ENCODE data around the gene KLC3. TPM values are rescaled to one million over a fixed set of nuclear protein-coding genes. Genes with fewer than 3 reads are reported as not detected.

Gene KLC3
- total RNA-seq, 1 experiment from 2014 or later: 4.8 TPM

GRCh38 chr19:45305421-45305820, 35.1 kb upstream of the KLC3 start:
- Histone ChIP-seq H3K27ac (ENCODE audit: insufficient read length, low read depth, low read length) (no peak overlapping the region), H2AK5ac (ENCODE audit: insufficient read length, low read length) (no peak overlapping the region), H3K4me2 (ENCODE audit: insufficient read depth, insufficient read length, low read length) (no peak overlapping the region), H3K9me3 (ENCODE audit: control insufficient read depth, low read depth, low read length) (no peaks in the 10 kb centered on the region), H2BK20ac (ENCODE audit: low read depth, low read length, poor library complexity, severe bottlenecking) (no peak overlapping the region), H2BK120ac (ENCODE audit: low read depth, low read length, poor library complexity, severe bottlenecking) (no peak overlapping the region), H3K56ac (ENCODE audit: insufficient read length, low read depth, low read length) (no peak overlapping the region), H3T11ph (ENCODE audit: low read length) (no peak overlapping the region), H4K91ac (ENCODE audit: insufficient read length, low read depth, low read length) (no peak overlapping the region), H3K79me2 (ENCODE audit: insufficient read depth, low read length) (no peaks in the 10 kb centered on the region), H3K4ac (ENCODE audit: low read depth, low read length) (no peak overlapping the region), H2AFZ (ENCODE audit: low read length) (no peak overlapping the region), H3K14ac (ENCODE audit: insufficient read depth, low read length) (no peak overlapping the region), H4K5ac (ENCODE audit: insufficient read length, low read depth, low read length) (no peak overlapping the region), H2BK15ac (ENCODE audit: low read depth, low read length) (no peak overlapping the region), H3K79me1 (ENCODE audit: insufficient read depth, low read depth, low read length, poor library complexity, severe bottlenecking) (no peaks in the 10 kb centered on the region), H3K27me3 (ENCODE audit: insufficient read depth, low read length) (no peaks in the 10 kb centered on the region; the same call in 1 of the 2 replicates), H4K20me1 (ENCODE audit: control insufficient read depth, insufficient read depth, insufficient read length) (no peaks in the 10 kb centered on the region), H2BK12ac (ENCODE audit: insufficient read length, low read depth, low read length) (no peak overlapping the region), H3K18ac (ENCODE audit: insufficient read length, low read depth, low read length) (no peak overlapping the region), H3K23ac (ENCODE audit: insufficient read length, low read depth, low read length) (no peak overlapping the region), H3K9ac (ENCODE audit: extremely low read depth, insufficient read length, low read length) (no peak overlapping the region), H2BK5ac (ENCODE audit: insufficient read length, low read length) (no peak overlapping the region), H4K8ac (replicated peaks; ENCODE audit: insufficient read length, low read depth, low read length) (no peak overlapping the region), H3K23me2 (ENCODE audit: insufficient read length, low read depth, low read length, poor library complexity, severe bottlenecking) (no peaks in the 10 kb centered on the region), H3K4me1 (ENCODE audit: insufficient read depth, low read length) (no peaks in the 10 kb centered on the region; the same call in 1 of the 2 replicates)
- Mint-ChIP-seq H3K27ac (no peak overlapping the region), H3K9me3 (peaks cover 3 to 9% of the 10 kb centered on the region in 2 experiments; a peak in 2 of 5 replicates), H3K4me1 (peaks cover 15 to 21% of the 10 kb centered on the region in 2 experiments), H3K27me3 (ENCODE audit: low read depth) (peaks cover 42% of the 10 kb centered on the region), H3K4me3 (no peak overlapping the region), H3K36me3 (ENCODE audit: insufficient read depth in 1 of 3, low read depth in 3 of 3) (peaks cover under 1 to 6% (median under 1%) of the 10 kb centered on the region in 3 experiments; a peak in 5 of 7 replicates)
- DNase-seq: peak; percentile 68
- TF ChIP-seq, protein P1, sequence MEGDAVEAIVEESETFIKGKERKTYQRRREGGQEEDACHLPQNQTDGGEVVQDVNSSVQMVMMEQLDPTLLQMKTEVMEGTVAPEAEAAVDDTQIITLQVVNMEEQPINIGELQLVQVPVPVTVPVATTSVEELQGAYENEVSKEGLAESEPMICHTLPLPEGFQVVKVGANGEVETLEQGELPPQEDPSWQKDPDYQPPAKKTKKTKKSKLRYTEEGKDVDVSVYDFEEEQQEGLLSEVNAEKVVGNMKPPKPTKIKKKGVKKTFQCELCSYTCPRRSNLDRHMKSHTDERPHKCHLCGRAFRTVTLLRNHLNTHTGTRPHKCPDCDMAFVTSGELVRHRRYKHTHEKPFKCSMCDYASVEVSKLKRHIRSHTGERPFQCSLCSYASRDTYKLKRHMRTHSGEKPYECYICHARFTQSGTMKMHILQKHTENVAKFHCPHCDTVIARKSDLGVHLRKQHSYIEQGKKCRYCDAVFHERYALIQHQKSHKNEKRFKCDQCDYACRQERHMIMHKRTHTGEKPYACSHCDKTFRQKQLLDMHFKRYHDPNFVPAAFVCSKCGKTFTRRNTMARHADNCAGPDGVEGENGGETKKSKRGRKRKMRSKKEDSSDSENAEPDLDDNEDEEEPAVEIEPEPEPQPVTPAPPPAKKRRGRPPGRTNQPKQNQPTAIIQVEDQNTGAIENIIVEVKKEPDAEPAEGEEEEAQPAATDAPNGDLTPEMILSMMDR (conservative IDR thresholded peaks at IDR 0.05): no peak
- no CpG with 5 or more reads among the region's 5 CpGs for WGBS (ENCODE audit: extremely low coverage, insufficient read length, low lambda C conversion rate)

All from H9 (cell line).